Neutrophil (primary cell): Measurements from ENCODE around the gene STAG1.

ENCODE experiments used
- H3K27ac ChIP-seq: fragments of 200-600 bp; sonication (generic); 2 replicates; pipeline ENCODE4 v1.5.1; 2016; ENCODE audit warnings: mild to moderate bottlenecking, moderate library complexity
- H3K27me3 ChIP-seq: fragments of 200-600 bp; sonication (generic); 2 replicates; pipeline ENCODE4 v1.6.0; 2016; ENCODE audit warnings: mild to moderate bottlenecking
- H3K36me3 ChIP-seq: fragments of 200-600 bp; sonication (generic); 2 replicates; pipeline ENCODE4 v1.5.1; 2017
- H3K4me1 ChIP-seq, 2 experiments: fragments of 200-600 bp in 1 of 2; sonication (generic) in 1 of 2; 1 replicate in 1 of 2; 2 replicates in 1 of 2; pipeline versions ENCODE4 v1.5.1 to v1.6.1; 2013 to 2016; ENCODE audit warnings: low read depth in 1 of 2, low read length in 1 of 2, mild to moderate bottlenecking in 1 of 2, moderate library complexity in 1 of 2; ENCODE audit not compliant: control insufficient read depth in 1 of 2, insufficient read depth in 1 of 2
- H3K4me3 ChIP-seq, 2 experiments: fragments of 200-600 bp in 1 of 2; sonication (generic) in 1 of 2; 1 replicate in 1 of 2; 2 replicates in 1 of 2; pipeline ENCODE4 v1.5.1; 2013 to 2016; ENCODE audit warnings: low read depth in 1 of 2, low read length in 1 of 2, mild to moderate bottlenecking in 1 of 2, moderate library complexity in 1 of 2
- H3K9me3 ChIP-seq: fragments of 200-600 bp; sonication (generic); 2 replicates; pipeline ENCODE4 v1.5.1; 2016
- CTCF ChIP-seq: fragments of 200-600 bp; sonication (generic); IDR thresholded peaks from 2 replicates; pipeline ENCODE4 v1.5.1; 2016; ENCODE audit warnings: antibody characterized with exemption

Gene STAG1

GRCh38 chr3:136661282-136661681 lies 90.9 kb downstream of the STAG1 start:
- H3K27ac ChIP-seq, result no peak overlapping the region
- H3K4me1 ChIP-seq, result no peaks in the 10 kb centered on the region
- H3K4me3 ChIP-seq, result no peak overlapping the region
- H3K36me3 ChIP-seq, result no peaks in the 10 kb centered on the region
- no peaks in the 10 kb centered on the region for H3K27me3 ChIP-seq
- no peak for TF ChIP-seq CTCF
- H3K9me3 ChIP-seq, result no peaks in the 10 kb centered on the region

GRCh38 chr3:136658946-136659682 lies 93.1 kb downstream of the STAG1 start:
- H3K36me3 ChIP-seq, result no peaks in the 10 kb centered on the region
- no peak overlapping the region for H3K27ac ChIP-seq
- no peak overlapping the region for H3K4me3 ChIP-seq
- no peaks in the 10 kb centered on the region for H3K9me3 ChIP-seq
- H3K4me1 ChIP-seq, result no peaks in the 10 kb centered on the region
- no peak for TF ChIP-seq CTCF
- no peaks in the 10 kb centered on the region for H3K27me3 ChIP-seq

- TF ChIP-seq CTCF, result no peak
- Histone ChIP-seq H3K4me1 (no peaks in the 10 kb centered on the region), H3K27me3 (no peaks in the 10 kb centered on the region), H3K36me3 (no peaks in the 10 kb centered on the region), H3K4me3 (no peak overlapping the region), H3K27ac (no peak overlapping the region), H3K9me3 (no peaks in the 10 kb centered on the region)
These were observed 94.7 kb downstream of the STAG1 start for GRCh38 chr3:136657526-136657925.

DNA sequence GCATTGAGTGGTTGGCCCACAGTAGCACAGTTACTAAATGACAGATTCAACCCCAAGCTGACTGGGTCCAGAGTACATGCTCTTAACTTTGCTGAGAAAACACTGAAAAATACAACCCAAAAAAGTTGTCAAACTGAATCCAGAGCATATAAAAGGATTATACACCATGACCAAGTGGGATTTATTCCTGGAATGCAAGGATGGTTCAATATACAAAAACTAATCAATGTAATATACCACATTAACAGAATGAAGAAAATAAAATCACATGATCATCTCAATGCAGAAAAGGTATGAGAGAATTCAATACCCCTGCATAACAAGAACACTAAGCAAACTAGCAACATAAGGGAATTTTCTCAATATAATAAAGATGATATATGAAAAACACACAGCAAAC lies 98.5 kb downstream of the STAG1 start:
- Histone ChIP-seq H3K36me3 (no peaks in the 10 kb centered on the region), H3K27ac (no peak overlapping the region), H3K4me1 (no peaks in the 10 kb centered on the region), H3K9me3 (no peaks in the 10 kb centered on the region), H3K27me3 (no peaks in the 10 kb centered on the region), H3K4me3 (no peak overlapping the region)
- TF ChIP-seq CTCF, result no peak

- Histone ChIP-seq H3K4me1 (no peaks in the 10 kb centered on the region), H3K9me3 (no peaks in the 10 kb centered on the region), H3K4me3 (no peak overlapping the region), H3K27ac (no peak overlapping the region), H3K27me3 (no peaks in the 10 kb centered on the region), H3K36me3 (no peaks in the 10 kb centered on the region)
- no peak for TF ChIP-seq CTCF
These were observed 100.6 kb downstream of the STAG1 start for GRCh38 chr3:136651581-136651980.
